ENCODE results near the gene SLC2A13. TPM values are rescaled to one million over a fixed set of nuclear protein-coding genes. Genes with fewer than 3 reads are reported as not detected.
"Not testable (repeated sequence)": the region's sequence is repeated elsewhere in the genome, so short reads cannot be mapped to it uniquely, and the experiment has no call there.

The SLC2A13 gene
- total and polyA plus RNA-seq, 5 donors: 2.8 to 15.5 (median 7.2) TPM

DNA sequence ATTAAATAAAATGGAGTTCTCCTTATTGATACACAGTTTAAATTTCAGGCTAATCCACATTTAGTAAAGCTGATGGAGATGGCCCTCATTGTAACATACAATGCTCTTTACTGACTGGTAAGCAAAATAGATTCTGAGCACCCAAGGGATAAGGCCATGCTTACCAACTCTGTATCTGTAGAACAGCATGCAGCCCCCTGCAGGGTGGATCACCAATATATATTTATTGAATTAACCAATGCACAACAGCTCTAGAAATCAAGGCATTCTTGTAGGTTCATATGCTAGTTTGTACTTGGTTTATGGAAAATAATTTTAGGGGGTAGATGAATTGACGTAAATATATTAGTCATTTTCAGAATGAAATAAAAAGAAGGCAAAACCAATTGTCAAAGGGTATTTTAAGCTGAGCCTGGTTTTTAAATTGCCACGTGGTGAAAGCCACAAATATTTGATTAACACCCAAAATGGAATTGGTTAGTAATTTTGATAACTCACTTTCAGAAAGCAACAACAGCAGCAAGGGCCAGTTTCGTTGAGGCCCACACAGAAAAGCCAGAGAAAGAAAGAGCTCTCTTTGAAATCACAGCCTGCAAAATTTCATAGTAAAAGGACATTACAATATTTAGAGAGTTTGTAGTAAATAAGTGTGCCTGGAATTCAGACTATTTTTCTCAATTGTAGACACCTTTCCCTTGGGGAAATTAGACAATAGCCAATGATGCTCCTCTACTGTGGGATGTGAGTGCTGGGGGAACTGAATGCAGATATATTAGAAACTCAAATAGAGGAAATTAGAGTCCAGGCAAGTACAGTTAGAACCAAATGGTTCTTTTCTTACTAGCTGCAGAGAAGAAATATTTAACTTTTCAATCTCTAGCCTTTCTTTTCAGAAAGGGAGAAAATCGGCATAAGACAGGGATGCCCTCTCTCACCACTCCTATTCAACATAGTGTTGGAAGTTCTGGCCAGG, 270.1 kb downstream of the SLC2A13 start:
- no peaks in the 10 kb centered on the region for H3K4me1 ChIP-seq (ENCODE audit: control insufficient read depth, insufficient read depth, low read length)
- H3K9me3 ChIP-seq (ENCODE audit: control insufficient read depth, low read length): no peaks in the 10 kb centered on the region
- H3K4me3 ChIP-seq (ENCODE audit: low read length): no peak overlapping the region
- ATAC-seq (no peak), DNase-seq (no peak)
- WGBS: 80% methylated on average over 4 of the region's 4 CpGs
- no peaks in the 10 kb centered on the region for H3K27me3 ChIP-seq (ENCODE audit: control insufficient read depth, insufficient read depth)
- no peak overlapping the region for H3K27ac ChIP-seq (ENCODE audit: low read length)
- intact Hi-C loops (cut with DNase I): no loop called here

- DNase-seq: no peak
- intact Hi-C loops (cut with DNase I): no loop called here
- no peaks in the 10 kb centered on the region for H3K9me3 ChIP-seq (ENCODE audit: control insufficient read depth, low read length)
- no peaks in the 10 kb centered on the region for H3K27me3 ChIP-seq (ENCODE audit: control insufficient read depth, insufficient read depth)
- WGBS: 66% methylated on average over 1 of the region's 1 CpG
- H3K27ac ChIP-seq (ENCODE audit: low read length): no peak overlapping the region
- no peak overlapping the region for H3K4me3 ChIP-seq (ENCODE audit: low read length)
- no peak for ATAC-seq
- H3K4me1 ChIP-seq (ENCODE audit: control insufficient read depth, insufficient read depth, low read length): no peaks in the 10 kb centered on the region
Observed at GRCh38 chr12:39831587-39832315, 274.1 kb downstream of the SLC2A13 start.

DNA sequence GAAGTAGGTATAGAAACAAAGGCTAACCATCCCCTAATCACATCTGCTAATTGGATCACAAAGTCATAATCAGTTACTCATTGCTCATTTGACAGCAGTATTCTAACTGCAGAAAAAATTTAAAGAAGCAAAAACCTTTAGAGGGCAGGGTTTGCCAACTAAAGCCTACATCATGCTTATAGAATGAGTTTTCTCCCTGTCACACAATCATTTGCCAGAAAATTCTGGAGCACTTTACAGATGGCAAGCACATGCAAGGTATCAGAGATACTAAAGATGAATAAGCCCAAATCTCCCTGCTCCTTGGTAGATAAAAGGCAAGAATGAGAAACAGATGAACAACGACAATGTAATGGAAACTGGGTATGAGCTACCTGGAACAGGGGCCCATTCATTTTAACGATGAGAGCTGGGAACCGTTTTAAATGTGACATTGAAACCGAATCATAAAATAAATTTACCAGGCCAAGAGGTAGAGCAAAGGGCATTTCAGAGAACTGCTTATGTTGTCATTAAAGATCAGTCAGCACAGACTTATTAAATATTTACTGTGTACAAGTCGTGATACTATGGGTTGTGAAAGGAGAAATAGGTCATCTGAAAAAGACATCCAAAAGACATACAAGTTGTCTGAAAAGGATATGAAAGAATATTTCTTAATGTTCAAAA, 274.9 kb downstream of the SLC2A13 start:
- Histone ChIP-seq H3K4me1 (ENCODE audit: control insufficient read depth, insufficient read depth, low read length) (no peaks in the 10 kb centered on the region), H3K27ac (ENCODE audit: low read length) (no peak overlapping the region), H3K4me3 (ENCODE audit: low read length) (no peak overlapping the region), H3K27me3 (ENCODE audit: control insufficient read depth, insufficient read depth) (no peaks in the 10 kb centered on the region), H3K9me3 (ENCODE audit: control insufficient read depth, low read length) (no peaks in the 10 kb centered on the region)
- DNase-seq (no peak), ATAC-seq (no peak)
- WGBS: 95% methylated on average over 5 of the region's 5 CpGs
- intact Hi-C loops (cut with DNase I): no loop called here

GRCh38 chr12:39830171-39830570, 275.7 kb downstream of the SLC2A13 start:
- no peaks in the 10 kb centered on the region for H3K9me3 ChIP-seq (ENCODE audit: control insufficient read depth, low read length)
- WGBS: 97% methylated on average over 4 of the region's 4 CpGs
- no peak overlapping the region for H3K27ac ChIP-seq (ENCODE audit: low read length)
- intact Hi-C loops (cut with DNase I): no loop called here
- no peak overlapping the region for H3K4me3 ChIP-seq (ENCODE audit: low read length)
- ATAC-seq (no peak), DNase-seq (no peak)
- no peaks in the 10 kb centered on the region for H3K27me3 ChIP-seq (ENCODE audit: control insufficient read depth, insufficient read depth)
- H3K4me1 ChIP-seq (ENCODE audit: control insufficient read depth, insufficient read depth, low read length): no peaks in the 10 kb centered on the region

- ATAC-seq (peak in 1 of 2 donors; percentile 73), DNase-seq (no peak)
- no peaks in the 10 kb centered on the region for H3K27me3 ChIP-seq (ENCODE audit: control insufficient read depth, insufficient read depth)
- intact Hi-C loops (cut with DNase I): no loop called here
- no peak overlapping the region for H3K27ac ChIP-seq (ENCODE audit: low read length)
- WGBS: 50% methylated on average over 3 of the region's 3 CpGs
- H3K4me3 ChIP-seq (ENCODE audit: low read length): no peak overlapping the region
- H3K4me1 ChIP-seq (ENCODE audit: control insufficient read depth, insufficient read depth, low read length): no peaks in the 10 kb centered on the region
- H3K9me3 ChIP-seq (ENCODE audit: control insufficient read depth, low read length): no peaks in the 10 kb centered on the region
Observed at GRCh38 chr12:39824505-39825212, 281.2 kb downstream of the SLC2A13 start.

DNA sequence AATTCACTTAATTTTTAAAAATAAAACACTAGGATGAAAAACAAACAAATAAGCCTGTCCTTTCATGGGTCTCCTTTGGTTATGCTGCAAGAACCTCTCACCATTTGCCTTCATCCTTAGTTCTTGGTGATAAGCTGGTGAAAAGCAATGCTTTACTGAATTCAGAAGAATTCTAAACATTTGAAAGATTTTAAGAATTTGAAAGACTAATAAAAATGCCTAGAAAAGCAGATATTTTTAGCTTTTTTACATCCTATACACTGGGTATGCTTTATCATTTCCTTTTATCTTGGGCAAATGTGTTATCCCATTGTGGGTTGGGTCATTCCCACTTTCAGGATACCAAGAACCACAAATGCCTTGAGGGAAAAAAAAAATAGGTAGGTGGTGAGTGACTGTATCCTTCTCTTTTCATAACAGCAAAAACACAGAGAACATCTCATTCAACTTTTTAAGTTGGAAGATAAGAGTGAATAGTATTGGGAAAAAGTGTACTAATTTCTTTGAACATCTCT, 289.2 kb downstream of the SLC2A13 start:
- intact Hi-C loops (cut with DNase I): no loop called here
- ATAC-seq: no peak
- Histone ChIP-seq H3K4me1 (ENCODE audit: control insufficient read depth, insufficient read depth, low read length) (no peaks in the 10 kb centered on the region), H3K9me3 (ENCODE audit: control insufficient read depth, low read length) (no peaks in the 10 kb centered on the region), H3K4me3 (ENCODE audit: low read length) (no peak overlapping the region), H3K27me3 (ENCODE audit: control insufficient read depth, insufficient read depth) (no peaks in the 10 kb centered on the region), H3K27ac (ENCODE audit: low read length) (no peak overlapping the region)
- no peak for DNase-seq

DNA sequence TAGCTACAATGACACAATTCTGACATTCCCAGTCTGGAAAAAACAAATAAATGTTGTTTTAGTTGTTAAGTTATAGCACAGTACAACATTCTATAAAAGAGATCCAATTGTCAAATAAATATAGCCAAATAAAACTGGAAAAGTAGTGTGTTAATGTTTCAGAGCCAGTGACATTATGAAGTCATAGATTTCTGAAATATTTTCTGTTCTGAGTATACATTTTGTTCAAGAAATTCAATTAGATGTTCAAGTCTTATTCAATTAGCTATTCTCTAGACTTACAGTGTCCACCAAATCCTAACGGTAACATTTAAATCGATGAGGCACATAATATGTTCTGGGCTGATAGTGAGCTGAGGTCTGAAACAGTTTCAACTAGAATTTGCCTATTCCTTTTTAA, 290.1 kb downstream of the SLC2A13 start:
- Histone ChIP-seq H3K4me3 (ENCODE audit: low read length) (no peak overlapping the region), H3K27me3 (ENCODE audit: control insufficient read depth, insufficient read depth) (no peaks in the 10 kb centered on the region), H3K4me1 (ENCODE audit: control insufficient read depth, insufficient read depth, low read length) (no peaks in the 10 kb centered on the region), H3K27ac (ENCODE audit: low read length) (no peak overlapping the region), H3K9me3 (ENCODE audit: control insufficient read depth, low read length) (no peaks in the 10 kb centered on the region)
- no peak for DNase-seq
- WGBS: 75% methylated on average over 2 of the region's 2 CpGs
- intact Hi-C loops (cut with DNase I): no loop called here
- ATAC-seq: no peak

GRCh38 chr12:39814626-39815025, 291.3 kb downstream of the SLC2A13 start:
- no peaks in the 10 kb centered on the region for H3K4me1 ChIP-seq (ENCODE audit: control insufficient read depth, insufficient read depth, low read length)
- H3K27ac ChIP-seq (ENCODE audit: low read length): no peak overlapping the region
- intact Hi-C loops (cut with DNase I): no loop called here
- DNase-seq: no peak
- no peaks in the 10 kb centered on the region for H3K9me3 ChIP-seq (ENCODE audit: control insufficient read depth, low read length)
- no peak for ATAC-seq
- H3K27me3 ChIP-seq (ENCODE audit: control insufficient read depth, insufficient read depth): no peaks in the 10 kb centered on the region
- no peak overlapping the region for H3K4me3 ChIP-seq (ENCODE audit: low read length)
- 62% methylated on average over 2 of the region's 2 CpGs for WGBS

- no peak for ATAC-seq
- Histone ChIP-seq H3K4me3 (ENCODE audit: low read length) (no peak overlapping the region), H3K9me3 (ENCODE audit: control insufficient read depth, low read length) (no peaks in the 10 kb centered on the region), H3K4me1 (ENCODE audit: control insufficient read depth, insufficient read depth, low read length) (no peaks in the 10 kb centered on the region), H3K27ac (ENCODE audit: low read length) (no peak overlapping the region), H3K27me3 (ENCODE audit: control insufficient read depth, insufficient read depth) (no peaks in the 10 kb centered on the region)
- 57% methylated on average over 5 of the region's 5 CpGs for WGBS
- intact Hi-C loops (cut with DNase I): no loop called here
- no peak for DNase-seq
Observed at GRCh38 chr12:39813776-39814175, 292.1 kb downstream of the SLC2A13 start.

DNA sequence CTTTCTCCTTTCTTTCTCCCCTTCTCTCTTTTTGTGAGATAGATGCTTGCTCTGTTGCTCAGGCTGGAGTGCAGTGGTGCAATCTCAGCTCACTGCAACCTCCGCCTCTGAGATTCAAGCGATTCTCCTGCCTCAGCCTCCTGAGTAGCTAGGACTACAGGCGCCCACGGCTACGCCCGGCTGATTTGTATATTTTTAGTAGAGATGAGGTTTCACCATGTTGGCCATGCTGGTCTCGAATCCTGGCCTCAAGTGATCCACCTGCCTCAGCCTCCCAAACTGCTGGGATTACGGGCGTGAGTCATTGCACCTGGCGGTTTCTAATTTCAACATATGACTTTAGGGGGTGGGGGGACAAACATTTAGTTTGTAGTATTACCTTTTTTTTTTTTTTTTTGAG, 293.4 kb downstream of the SLC2A13 start:
- 97% methylated on average over 10 of the region's 10 CpGs for WGBS
- intact Hi-C loops (cut with DNase I): not testable (repeated sequence)

More for the DNA sequence above, 293.4 kb downstream of the SLC2A13 start:
- not testable (repeated sequence) for H3K9me3 ChIP-seq (ENCODE audit: control insufficient read depth, low read length); H3K27me3 ChIP-seq (ENCODE audit: control insufficient read depth, insufficient read depth); H3K27ac ChIP-seq (ENCODE audit: low read length); H3K4me1 ChIP-seq (ENCODE audit: control insufficient read depth, insufficient read depth, low read length); ATAC-seq; DNase-seq; H3K4me3 ChIP-seq (ENCODE audit: low read length)

Measured in right cardiac atrium (tissue), 5 donors.